ENCODE data around the gene EDEM2.
"Not testable (repeated sequence)": the region's sequence is repeated elsewhere in the genome, so short reads cannot be mapped to it uniquely, and the experiment has no call there.

Gene EDEM2

DNA sequence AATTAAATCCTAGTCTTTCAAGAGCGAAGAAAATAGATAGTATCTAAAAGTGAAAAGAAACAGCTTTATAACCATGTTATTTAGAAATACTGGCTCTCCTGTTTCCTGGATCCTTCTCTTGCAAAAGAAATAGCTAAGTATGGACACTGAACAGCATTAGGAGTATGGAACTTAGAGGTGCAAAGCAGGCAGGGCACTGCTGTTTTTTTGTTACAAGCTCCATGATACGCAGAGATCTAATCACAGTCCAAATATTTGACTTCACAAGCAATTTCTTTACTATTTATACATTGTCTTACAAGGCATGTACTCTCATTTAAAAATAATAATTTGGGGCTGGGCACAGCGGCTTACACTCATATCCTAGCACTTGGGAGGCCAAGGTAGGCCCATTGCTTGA is 62.1 kb downstream of the EDEM2 start:
- POLR2A ChIA-PET (ENCODE audit: low non-redundant PET), result no interaction called here

DNA sequence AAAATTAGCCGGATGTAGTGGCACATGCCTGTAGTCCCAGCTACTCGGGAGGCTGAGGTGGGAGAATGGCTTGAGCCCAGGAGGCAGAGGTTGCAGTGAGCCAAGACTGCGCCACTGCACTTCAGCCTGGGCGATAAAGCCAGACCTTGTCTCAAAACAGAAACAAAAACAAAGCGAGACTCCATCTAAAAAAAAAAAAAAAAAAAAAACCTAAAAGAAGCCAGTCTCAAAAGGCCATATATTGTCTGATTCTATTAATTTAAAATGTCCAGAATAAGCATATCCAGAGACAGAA is 66.8 kb downstream of the EDEM2 start:
- POLR2A ChIA-PET (ENCODE audit: low non-redundant PET); DNase-seq (ENCODE audit: low spot score); H3K27ac ChIP-seq: not testable (repeated sequence)
- CTCF ChIA-PET, result interaction anchor here (0.6 to 0.7 kb wide), 3 partner anchors 240 to 1780 kb away, joined by 3 to 6 read pairs (median 3); no protein-coding TSS in a partner anchor

More for the DNA sequence above, 62.1 kb downstream of the EDEM2 start:
- H3K27ac ChIP-seq, result no peak overlapping the region
- CTCF ChIA-PET, result interaction anchor here (0.7 to 1.7 kb wide), 2 partner anchors 11 to 497 kb away, joined by 3 to 6 read pairs; no protein-coding TSS in a partner anchor
- no peak for DNase-seq (ENCODE audit: low spot score)
- TF ChIP-seq, protein P1, sequence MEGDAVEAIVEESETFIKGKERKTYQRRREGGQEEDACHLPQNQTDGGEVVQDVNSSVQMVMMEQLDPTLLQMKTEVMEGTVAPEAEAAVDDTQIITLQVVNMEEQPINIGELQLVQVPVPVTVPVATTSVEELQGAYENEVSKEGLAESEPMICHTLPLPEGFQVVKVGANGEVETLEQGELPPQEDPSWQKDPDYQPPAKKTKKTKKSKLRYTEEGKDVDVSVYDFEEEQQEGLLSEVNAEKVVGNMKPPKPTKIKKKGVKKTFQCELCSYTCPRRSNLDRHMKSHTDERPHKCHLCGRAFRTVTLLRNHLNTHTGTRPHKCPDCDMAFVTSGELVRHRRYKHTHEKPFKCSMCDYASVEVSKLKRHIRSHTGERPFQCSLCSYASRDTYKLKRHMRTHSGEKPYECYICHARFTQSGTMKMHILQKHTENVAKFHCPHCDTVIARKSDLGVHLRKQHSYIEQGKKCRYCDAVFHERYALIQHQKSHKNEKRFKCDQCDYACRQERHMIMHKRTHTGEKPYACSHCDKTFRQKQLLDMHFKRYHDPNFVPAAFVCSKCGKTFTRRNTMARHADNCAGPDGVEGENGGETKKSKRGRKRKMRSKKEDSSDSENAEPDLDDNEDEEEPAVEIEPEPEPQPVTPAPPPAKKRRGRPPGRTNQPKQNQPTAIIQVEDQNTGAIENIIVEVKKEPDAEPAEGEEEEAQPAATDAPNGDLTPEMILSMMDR (conservative IDR thresholded peaks at IDR 0.05; ENCODE audit: low read depth), result no peak

DNA sequence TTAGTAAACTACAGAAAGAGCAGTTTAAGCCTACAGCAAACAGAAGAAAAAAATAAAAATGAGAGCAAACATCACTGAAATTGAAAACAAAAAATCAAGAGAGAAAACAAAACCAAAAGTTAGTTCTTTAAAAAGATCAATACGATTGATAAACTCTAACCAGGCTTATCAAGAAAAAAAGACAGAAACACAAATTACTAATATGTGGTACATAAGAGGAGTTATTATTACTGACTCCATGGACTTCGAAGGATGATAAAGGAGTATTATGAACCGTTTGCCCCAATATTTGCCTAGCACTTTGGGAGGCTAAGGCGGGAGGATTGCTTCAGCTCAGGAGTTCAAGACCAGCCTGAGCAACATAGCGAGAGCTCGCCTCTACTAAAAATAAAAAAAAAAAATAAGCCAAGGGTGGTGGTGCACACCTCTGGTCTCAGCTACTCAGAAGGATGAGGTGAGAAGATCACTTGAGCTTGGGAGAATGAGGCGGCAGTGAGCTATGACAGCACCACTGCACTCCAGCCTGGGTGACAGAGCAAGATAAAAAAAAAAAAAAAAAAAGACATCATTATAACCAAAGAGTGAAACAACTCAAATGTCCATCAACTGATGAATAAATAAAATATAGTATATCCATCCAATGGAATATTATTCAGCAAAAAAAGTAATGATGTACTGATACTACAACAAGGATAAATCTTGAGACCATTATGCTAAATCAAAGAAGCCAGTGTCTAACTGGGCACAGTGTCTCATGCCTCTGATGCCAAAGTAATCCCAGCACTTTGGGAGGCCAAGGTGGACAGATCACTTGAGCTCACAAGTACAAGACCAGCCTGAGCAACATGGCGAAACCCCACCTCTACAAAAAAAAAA is 67.4 kb downstream of the EDEM2 start:
- CTCF ChIA-PET, result interaction anchor here (0.5 to 0.7 kb wide), 4 partner anchors 239 to 1780 kb away, joined by 3 to 7 read pairs (median 4); no protein-coding TSS in a partner anchor
- TF ChIP-seq, protein P1 (conservative IDR thresholded peaks at IDR 0.05; ENCODE audit: low read depth), result no peak
- POLR2A ChIA-PET (ENCODE audit: low non-redundant PET), result no interaction called here
- no peak for DNase-seq (ENCODE audit: low spot score)
- H3K27ac ChIP-seq, result no peak overlapping the region

DNA sequence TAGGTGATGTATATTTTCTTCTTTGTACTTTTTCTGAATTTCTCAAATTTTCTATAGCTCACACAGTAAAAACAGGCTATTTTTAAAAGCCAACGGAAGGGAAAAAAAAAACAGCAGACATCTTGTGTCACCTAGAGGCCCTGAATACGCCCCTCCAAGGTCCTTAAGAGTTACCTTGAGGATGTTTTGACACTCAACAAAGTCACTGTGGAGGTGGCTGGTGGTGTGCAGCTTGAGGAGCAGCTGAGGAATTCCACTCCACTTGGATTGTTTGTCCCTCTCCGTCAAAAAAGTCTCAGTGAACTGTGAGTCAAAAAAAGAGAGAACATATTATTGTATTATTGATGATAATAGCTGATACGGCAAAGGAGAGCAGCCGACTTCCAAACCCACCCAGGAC is 69.3 kb downstream of the EDEM2 start:
- ChIA-PET POLR2A (ENCODE audit: low non-redundant PET) (interaction anchor here (0.5 to 0.6 kb wide), 2 partner anchors 27 to 248 kb away, joined by 3 to 5 read pairs; no protein-coding TSS in a partner anchor), CTCF (interaction anchor here (0.6 to 0.7 kb wide), 3 partner anchors 19 to 1786 kb away, joined by 3 to 6 read pairs (median 3); no protein-coding TSS in a partner anchor)
- no peak for DNase-seq (ENCODE audit: low spot score)
- H3K27ac ChIP-seq, result no peak overlapping the region
- TF ChIP-seq, protein P1 (conservative IDR thresholded peaks at IDR 0.05; ENCODE audit: low read depth), result no peak

DNA sequence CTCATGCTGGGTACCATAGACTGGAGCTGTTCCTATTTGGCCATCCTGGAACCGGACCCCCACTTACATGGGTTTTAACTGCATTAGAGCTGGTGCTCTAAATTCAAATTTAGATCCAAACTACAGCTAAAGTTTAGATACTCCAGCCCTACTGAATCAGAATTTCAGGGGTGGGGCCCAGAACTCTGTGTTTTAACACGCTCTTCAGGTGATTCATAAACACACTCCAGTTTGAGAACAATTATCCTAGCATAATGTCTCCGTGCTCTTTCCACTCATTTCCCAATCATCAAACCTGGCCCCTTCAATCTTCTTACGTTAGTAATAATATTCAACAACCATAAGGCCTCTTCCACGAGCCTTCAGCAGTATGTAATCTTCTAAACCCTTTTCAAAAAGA is 69.8 kb downstream of the EDEM2 start:
- ChIA-PET POLR2A (ENCODE audit: low non-redundant PET) (interaction anchor here (0.6 kb wide), 1 partner anchor 248 kb away, joined by 3 read pairs; no protein-coding TSS in a partner anchor), CTCF (interaction anchor here (0.6 to 0.7 kb wide), 2 partner anchors 19 to 264 kb away, joined by 3 read pairs; no protein-coding TSS in a partner anchor)
- DNase-seq (ENCODE audit: low spot score), result peak; percentile 29
- H3K27ac ChIP-seq, result peak overlapping the region; percentile 49
- TF ChIP-seq, protein P1 (conservative IDR thresholded peaks at IDR 0.05; ENCODE audit: low read depth), result no peak

DNA sequence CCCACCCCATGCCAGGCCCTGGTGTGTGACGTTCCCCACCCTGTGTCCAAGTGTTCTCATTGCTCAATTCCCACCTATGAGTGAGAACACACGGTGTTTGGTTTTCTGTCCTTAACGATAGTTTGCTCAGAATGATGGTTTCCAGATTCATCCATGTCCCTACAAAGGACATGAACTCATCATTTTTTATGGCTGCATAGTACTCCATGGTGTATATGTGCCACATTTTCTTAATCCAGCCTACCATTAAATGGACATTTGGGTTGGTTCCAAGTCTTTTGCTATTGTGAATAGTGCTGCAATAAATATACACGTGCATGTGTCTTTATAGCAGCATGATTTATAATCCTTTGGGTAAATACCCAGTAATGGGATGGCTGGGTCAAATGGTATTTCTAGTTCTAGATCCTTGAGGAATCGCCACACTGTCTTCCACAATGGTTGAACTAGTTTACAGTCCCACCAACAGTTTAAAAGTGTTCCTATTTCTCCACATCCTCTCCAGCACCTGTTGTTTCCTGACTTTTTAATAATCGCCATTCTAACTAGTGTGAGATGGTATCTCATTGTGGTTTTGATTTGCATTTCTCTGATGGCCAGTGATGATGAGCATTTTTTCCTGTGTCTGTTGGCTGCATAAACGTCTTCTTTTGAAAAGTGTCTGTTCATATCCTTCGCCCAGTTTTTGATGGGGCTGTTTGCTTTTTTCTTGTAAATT is 75.5 kb downstream of the EDEM2 start:
- POLR2A ChIA-PET (ENCODE audit: low non-redundant PET); H3K27ac ChIP-seq; DNase-seq (ENCODE audit: low spot score): not testable (repeated sequence)
- CTCF ChIA-PET, result interaction anchor here (0.6 kb wide), 1 partner anchor 25 kb away, joined by 3 read pairs; no protein-coding TSS in a partner anchor

DNA sequence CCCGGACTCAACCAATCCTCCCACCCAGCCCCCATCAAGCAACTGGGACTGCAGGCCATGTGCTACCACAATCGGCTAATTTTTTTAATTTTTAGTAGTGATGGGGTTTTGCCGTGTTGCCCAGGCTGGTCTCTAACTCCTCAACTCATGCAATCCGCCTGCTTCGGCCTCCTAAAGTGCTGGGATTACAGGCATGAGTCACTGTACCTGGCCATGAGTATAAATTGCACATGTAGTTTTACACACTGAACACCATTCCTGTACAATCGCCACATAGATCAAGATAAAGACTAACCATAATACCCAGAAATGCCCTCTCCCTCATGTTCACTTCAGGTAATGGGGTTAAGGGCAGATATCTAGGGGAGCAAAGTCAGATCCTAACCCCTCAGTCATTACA is 80.9 kb downstream of the EDEM2 start:
- H3K27ac ChIP-seq, result no peak overlapping the region
- ChIA-PET POLR2A (ENCODE audit: low non-redundant PET) (no interaction called here), CTCF (interaction anchor here (0.7 to 1.2 kb wide), 2 partner anchors 30 to 586 kb away, joined by 4 to 7 read pairs; no protein-coding TSS in a partner anchor)
- no peak for DNase-seq (ENCODE audit: low spot score)
- TF ChIP-seq, protein P1 (conservative IDR thresholded peaks at IDR 0.05; ENCODE audit: low read depth), result no peak
